ENCODE results near the gene ATP2C1. TPM values are rescaled to one million over a fixed set of nuclear protein-coding genes. Genes with fewer than 3 reads are reported as not detected.

ATP2C1 gene
- total RNA-seq, 2 experiments from 2014 or later, result 40.9 to 44.0 TPM

DNA sequence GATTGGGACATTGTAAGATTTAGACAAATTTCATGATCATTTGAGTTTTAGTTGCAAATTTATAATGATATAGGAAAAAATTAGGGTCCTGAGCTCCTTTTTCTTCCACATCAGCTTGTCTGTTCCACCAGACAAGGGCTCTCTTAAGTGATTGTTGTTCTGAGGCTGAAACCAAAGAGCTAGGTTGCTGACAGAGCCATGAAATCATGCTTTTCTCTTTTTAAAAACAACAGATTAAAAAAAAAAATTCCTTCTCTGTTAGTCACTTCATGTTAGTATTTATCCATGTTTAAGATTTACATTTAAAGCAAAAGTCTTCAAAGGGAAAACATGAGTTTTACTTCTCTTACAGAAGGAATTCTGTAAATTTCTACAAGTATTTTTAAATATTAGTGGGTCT is 56.8 kb downstream of the ATP2C1 start:
- DNase-seq (no peak), ATAC-seq (ENCODE audit: poor library complexity) (no peak)
- Histone ChIP-seq H3K4me3 (ENCODE audit: low read length) (no peak overlapping the region), H3K27me3 (ENCODE audit: control insufficient read depth in 1 of 2, insufficient read depth in 2 of 2, low read length in 2 of 2) (no peaks in the 10 kb centered on the region), H3K9me3 (ENCODE audit: control insufficient read depth in 1 of 2, insufficient read depth in 1 of 2, low read length in 2 of 2) (no peaks in the 10 kb centered on the region), H3K4me1 (ENCODE audit: insufficient read depth, low read length) (no peaks in the 10 kb centered on the region), H3K27ac (ENCODE audit: low read depth in 1 of 2, low read length in 2 of 2) (no peak overlapping the region), H3K36me3 (ENCODE audit: insufficient read depth, low read length) (peaks cover 55% of the 10 kb centered on the region)
- no peak overlapping the region for H3K4me3 Mint-ChIP-seq
- no peak overlapping the region for H3K27ac Mint-ChIP-seq
- ChIA-PET CTCF (no interaction called here), POLR2A (interaction anchor here (0.7 kb wide), 1 partner anchor 82 kb away, joined by 3 read pairs; no protein-coding TSS in a partner anchor)
- peaks cover 89% of the 10 kb centered on the region for H3K36me3 Mint-ChIP-seq (ENCODE audit: low read depth)
- intact Hi-C loops (cut with DNase I, micrococcal nuclease), result no loop called here
- H3K27me3 Mint-ChIP-seq, result no peaks in the 10 kb centered on the region
- no peaks in the 10 kb centered on the region for H3K4me1 Mint-ChIP-seq (ENCODE audit: low read depth)
- TF ChIP-seq, protein P1, sequence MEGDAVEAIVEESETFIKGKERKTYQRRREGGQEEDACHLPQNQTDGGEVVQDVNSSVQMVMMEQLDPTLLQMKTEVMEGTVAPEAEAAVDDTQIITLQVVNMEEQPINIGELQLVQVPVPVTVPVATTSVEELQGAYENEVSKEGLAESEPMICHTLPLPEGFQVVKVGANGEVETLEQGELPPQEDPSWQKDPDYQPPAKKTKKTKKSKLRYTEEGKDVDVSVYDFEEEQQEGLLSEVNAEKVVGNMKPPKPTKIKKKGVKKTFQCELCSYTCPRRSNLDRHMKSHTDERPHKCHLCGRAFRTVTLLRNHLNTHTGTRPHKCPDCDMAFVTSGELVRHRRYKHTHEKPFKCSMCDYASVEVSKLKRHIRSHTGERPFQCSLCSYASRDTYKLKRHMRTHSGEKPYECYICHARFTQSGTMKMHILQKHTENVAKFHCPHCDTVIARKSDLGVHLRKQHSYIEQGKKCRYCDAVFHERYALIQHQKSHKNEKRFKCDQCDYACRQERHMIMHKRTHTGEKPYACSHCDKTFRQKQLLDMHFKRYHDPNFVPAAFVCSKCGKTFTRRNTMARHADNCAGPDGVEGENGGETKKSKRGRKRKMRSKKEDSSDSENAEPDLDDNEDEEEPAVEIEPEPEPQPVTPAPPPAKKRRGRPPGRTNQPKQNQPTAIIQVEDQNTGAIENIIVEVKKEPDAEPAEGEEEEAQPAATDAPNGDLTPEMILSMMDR (IDR thresholded peaks at IDR 0.05), result no peak
- no peaks in the 10 kb centered on the region for H3K9me3 Mint-ChIP-seq

DNA sequence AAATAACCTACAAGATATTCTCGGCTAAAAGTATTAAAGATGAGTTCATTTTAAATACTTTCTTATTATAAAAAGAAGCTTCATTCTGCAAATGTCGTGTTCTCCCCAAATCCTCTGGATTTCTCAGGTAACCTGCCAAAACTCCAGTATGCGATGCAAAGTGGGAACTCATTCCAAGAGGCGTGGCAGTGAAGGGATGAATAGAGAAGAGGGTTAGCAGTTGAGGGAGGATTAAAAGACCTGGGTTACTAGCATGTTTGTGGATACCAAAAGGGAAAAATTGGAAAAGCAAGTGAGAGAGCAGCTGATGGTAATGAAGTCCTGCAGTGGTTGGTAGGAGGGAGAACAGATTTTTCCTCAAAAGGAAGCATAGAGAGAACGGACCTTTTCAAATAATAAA is 61.6 kb downstream of the ATP2C1 start:
- ChIA-PET CTCF (no interaction called here), POLR2A (no interaction called here)
- Mint-ChIP-seq H3K27ac (no peak overlapping the region), H3K9me3 (no peaks in the 10 kb centered on the region), H3K27me3 (no peaks in the 10 kb centered on the region), H3K4me1 (ENCODE audit: low read depth) (no peaks in the 10 kb centered on the region), H3K4me3 (no peak overlapping the region), H3K36me3 (ENCODE audit: low read depth) (peaks cover 76% of the 10 kb centered on the region)
- intact Hi-C loops (cut with DNase I, micrococcal nuclease), result no loop called here
- Histone ChIP-seq H3K4me3 (ENCODE audit: low read length) (no peak overlapping the region), H3K27ac (ENCODE audit: low read depth in 1 of 2, low read length in 2 of 2) (no peak overlapping the region), H3K4me1 (ENCODE audit: insufficient read depth, low read length) (no peaks in the 10 kb centered on the region), H3K9me3 (ENCODE audit: control insufficient read depth in 1 of 2, insufficient read depth in 1 of 2, low read length in 2 of 2) (no peaks in the 10 kb centered on the region), H3K27me3 (ENCODE audit: control insufficient read depth in 1 of 2, insufficient read depth in 2 of 2, low read length in 2 of 2) (no peaks in the 10 kb centered on the region), H3K36me3 (ENCODE audit: insufficient read depth, low read length) (peaks cover 58% of the 10 kb centered on the region)
- DNase-seq (no peak), ATAC-seq (ENCODE audit: poor library complexity) (no peak)
- TF ChIP-seq, protein P1 (IDR thresholded peaks at IDR 0.05), result no peak

DNA sequence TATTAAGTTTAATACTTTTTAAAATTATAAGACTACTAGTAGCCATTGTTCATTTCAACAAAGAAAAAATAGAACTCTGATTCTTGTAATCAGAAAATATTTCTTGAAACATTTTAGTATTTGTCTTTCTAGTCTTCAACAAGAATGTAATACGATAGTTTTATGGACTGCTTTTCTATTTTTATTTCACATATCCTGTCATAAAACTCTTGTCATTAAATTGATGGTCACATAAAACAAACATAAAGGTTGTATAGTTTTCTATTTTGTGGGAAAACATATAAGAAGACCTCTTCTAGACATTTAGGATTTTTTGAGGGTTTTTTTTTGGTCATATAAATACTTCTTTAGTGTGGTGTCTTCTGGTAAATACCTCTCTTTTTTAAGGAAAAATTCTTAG is 62.4 kb downstream of the ATP2C1 start:
- peaks cover 58% of the 10 kb centered on the region for H3K36me3 ChIP-seq (ENCODE audit: insufficient read depth, low read length)
- no peaks in the 10 kb centered on the region for H3K9me3 ChIP-seq (ENCODE audit: control insufficient read depth in 1 of 2, insufficient read depth in 1 of 2, low read length in 2 of 2)
- ChIA-PET CTCF (no interaction called here), POLR2A (no interaction called here)
- H3K4me3 Mint-ChIP-seq, result no peak overlapping the region
- no peaks in the 10 kb centered on the region for H3K27me3 ChIP-seq (ENCODE audit: control insufficient read depth in 1 of 2, insufficient read depth in 2 of 2, low read length in 2 of 2)
- H3K4me1 ChIP-seq (ENCODE audit: insufficient read depth, low read length), result no peaks in the 10 kb centered on the region
- DNase-seq, result no peak
- intact Hi-C loops (cut with DNase I, micrococcal nuclease), result no loop called here
- no peak for ATAC-seq (ENCODE audit: poor library complexity)
- no peak overlapping the region for H3K27ac Mint-ChIP-seq
- H3K9me3 Mint-ChIP-seq, result no peaks in the 10 kb centered on the region
- H3K27ac ChIP-seq (ENCODE audit: low read depth in 1 of 2, low read length in 2 of 2), result no peak overlapping the region
- H3K4me1 Mint-ChIP-seq (ENCODE audit: low read depth), result no peaks in the 10 kb centered on the region
- TF ChIP-seq, protein P1 (IDR thresholded peaks at IDR 0.05), result no peak
- no peaks in the 10 kb centered on the region for H3K27me3 Mint-ChIP-seq
- H3K36me3 Mint-ChIP-seq (ENCODE audit: low read depth), result peaks cover 79% of the 10 kb centered on the region
- no peak overlapping the region for H3K4me3 ChIP-seq (ENCODE audit: low read length)

All from CD4-positive, alpha-beta T cell (primary cell).